Naive thymus-derived CD4-positive, alpha-beta T cell (primary cell): Measurements from ENCODE around the gene LMLN. TPM values are rescaled to one million over a fixed set of nuclear protein-coding genes. Genes with fewer than 3 reads are reported as not detected.

Experiments
- ATAC-seq: fragments of 150-1000 bp; cut with Tn5 transposase; 2 replicates; pipeline ENCODE4 v1.10.0; 2021; ENCODE audit warnings: mild to moderate bottlenecking, moderate library complexity
- CTCF ChIA-PET: fragments of 350-600 bp; sonication (Branson Sonifier 250); formaldehyde crosslinking; loops from one replicate; lab custom pipeline; 2021; ENCODE audit warnings: antibody characterized with exemption; lab: Charles Lee
- POLR2A ChIA-PET: fragments of 350-600 bp; sonication (Branson Sonifier 250); formaldehyde crosslinking; loops from one replicate; lab custom pipeline; 2021; ENCODE audit warnings: antibody characterized with exemption, inconsistent platforms; lab: Charles Lee
- DNase-seq, 9 donors: peaks; one replicate each; pipeline versions ENCODE4 v3.0.0 to v3.0.0-alpha.2; 2020 to 2022; ENCODE audit warnings: mixed read lengths in 1 of 9
- H3K27ac ChIP-seq: one replicate; pipeline ENCODE4 v1.7.0; 2013; ENCODE audit warnings: mild to moderate bottlenecking, low read depth, low read length, moderate library complexity
- H3K27me3 ChIP-seq, 2 donors: one replicate each; pipeline ENCODE4 v1.7.0; 2013; ENCODE audit warnings: low read length in 2 of 2, mild to moderate bottlenecking in 2 of 2, moderate library complexity in 2 of 2; ENCODE audit not compliant: control insufficient read depth in 2 of 2, insufficient read depth in 2 of 2
- H3K36me3 ChIP-seq, 3 experiments: 1 replicate in 2 of 3; 2 replicates in 1 of 3; pipeline ENCODE4 v1.7.0; 2013; ENCODE audit warnings: low read length in 3 of 3, mild to moderate bottlenecking in 3 of 3, moderate library complexity in 1 of 3; ENCODE audit not compliant: insufficient read depth in 3 of 3, control insufficient read depth in 2 of 3
- H3K4me1 ChIP-seq, 2 donors: one replicate each; pipeline ENCODE4 v1.7.0; 2013; ENCODE audit warnings: low read length in 2 of 2, mild to moderate bottlenecking in 2 of 2, moderate library complexity in 1 of 2; ENCODE audit not compliant: control insufficient read depth in 2 of 2, insufficient read depth in 2 of 2
- H3K4me3 ChIP-seq: 2 replicates; pipeline ENCODE4 v1.7.0; 2013; ENCODE audit warnings: mild to moderate bottlenecking, low read length
- H3K9me3 ChIP-seq, 3 experiments: 1 replicate in 2 of 3; 2 replicates in 1 of 3; pipeline ENCODE4 v1.7.0; 2013; ENCODE audit warnings: low read length in 3 of 3; ENCODE audit not compliant: control insufficient read depth in 2 of 3
- H3K27ac Mint-ChIP-seq, 9 donors: one replicate each; pipeline ENCODE4 v1.8.0; 2020 to 2022; ENCODE audit warnings: mixed read lengths in 9 of 9, mild to moderate bottlenecking in 8 of 9, moderate library complexity in 5 of 9, inconsistent platforms in 2 of 9
- H3K27me3 Mint-ChIP-seq, 5 donors: one replicate each; pipeline ENCODE4 v1.8.0; 2021 to 2022; ENCODE audit warnings: mixed read lengths in 5 of 5, mild to moderate bottlenecking in 1 of 5
- H3K36me3 Mint-ChIP-seq, 5 donors: one replicate each; pipeline ENCODE4 v1.8.0; 2020 to 2022; ENCODE audit warnings: mixed read lengths in 5 of 5, mild to moderate bottlenecking in 3 of 5, inconsistent platforms in 1 of 5
- H3K4me1 Mint-ChIP-seq, 7 donors: one replicate each; pipeline ENCODE4 v1.8.0; 2020 to 2022; ENCODE audit warnings: mixed read lengths in 7 of 7, mild to moderate bottlenecking in 3 of 7, inconsistent platforms in 1 of 7
- H3K4me3 Mint-ChIP-seq, 10 donors: one replicate each; pipeline ENCODE4 v1.8.0; 2020 to 2022; ENCODE audit warnings: mild to moderate bottlenecking in 10 of 10, mixed read lengths in 10 of 10, moderate library complexity in 6 of 10, inconsistent platforms in 2 of 10
- H3K9me3 Mint-ChIP-seq, 11 donors: one replicate each; pipeline ENCODE4 v1.8.0; 2020 to 2022; ENCODE audit warnings: mixed read lengths in 11 of 11, mild to moderate bottlenecking in 4 of 11, inconsistent platforms in 1 of 11, moderate library complexity in 1 of 11
- intact Hi-C, 2 donors: fragments of 100-400 bp; cut with micrococcal nuclease; formaldehyde crosslinking; loops; one replicate each; pipeline ENCODE4 v1.15.1; 2023
- polyA plus RNA-seq, 2 donors: library from polyadenylated mRNA; unstranded; fragments of 300-500 nt; fragmentation: Illumina TruSeq; gene quantifications; one replicate each; pipeline ENCODE4 v1.2.3, GENCODE V29; 2021
- total RNA-seq, 6 experiments: library from RNA in 5 of 6; stranded (reverse) in 5 of 6; gene quantifications; 1 replicate in 5 of 6; 2 replicates in 1 of 6; pipeline ENCODE4 v1.2.3 and lab custom pipeline; 2021 to 2026

LMLN gene
- total and polyA plus RNA-seq, 7 experiments from 2014 or later, result 1.5 to 10.9 (median 4.6) TPM

DNA sequence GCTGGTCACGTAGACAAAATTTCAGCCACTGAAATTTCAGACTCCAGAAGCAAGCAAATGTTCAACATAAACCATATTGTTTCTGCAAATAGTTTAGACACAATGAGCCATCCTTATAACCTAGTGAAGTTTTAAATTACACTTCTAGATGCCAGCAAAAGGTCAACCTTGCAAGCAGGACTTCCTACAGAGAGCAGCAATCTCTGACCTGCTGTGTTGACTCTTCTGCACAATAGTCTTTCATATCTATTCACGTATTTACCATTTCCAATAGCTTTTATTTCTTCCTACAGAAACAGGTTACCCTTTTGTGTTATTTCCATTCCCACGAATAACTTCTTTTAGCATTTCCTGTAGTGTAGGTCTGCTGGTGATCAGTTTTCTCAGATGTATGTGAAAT is 10.6 kb downstream of the LMLN start:
- ChIA-PET CTCF (no interaction called here), POLR2A (no interaction called here)
- intact Hi-C loops, result no loop called here
- Mint-ChIP-seq H3K4me1 (peaks cover 0 to 3% (median 0%) of the 10 kb centered on the region in 7 donors), H3K36me3 (peaks cover 8 to 29% (median 21%) of the 10 kb centered on the region in 5 donors), H3K9me3 (peaks cover 0 to 33% (median 13%) of the 10 kb centered on the region in 11 donors), H3K27ac (no peak overlapping the region), H3K4me3 (no peak overlapping the region), H3K27me3 (peaks cover 0 to 2% (median 0%) of the 10 kb centered on the region in 5 donors)
- no peak overlapping the region for H3K4me3 ChIP-seq
- DNase-seq (no peak), ATAC-seq (no peak)
- H3K27ac ChIP-seq, result no peak overlapping the region
- H3K4me1 ChIP-seq, result no peaks in the 10 kb centered on the region
- H3K9me3 ChIP-seq, result peaks cover 0 to 4% (median 0%) of the 10 kb centered on the region in 3 experiments
- no peaks in the 10 kb centered on the region for H3K36me3 ChIP-seq
- H3K27me3 ChIP-seq, result no peaks in the 10 kb centered on the region

DNA sequence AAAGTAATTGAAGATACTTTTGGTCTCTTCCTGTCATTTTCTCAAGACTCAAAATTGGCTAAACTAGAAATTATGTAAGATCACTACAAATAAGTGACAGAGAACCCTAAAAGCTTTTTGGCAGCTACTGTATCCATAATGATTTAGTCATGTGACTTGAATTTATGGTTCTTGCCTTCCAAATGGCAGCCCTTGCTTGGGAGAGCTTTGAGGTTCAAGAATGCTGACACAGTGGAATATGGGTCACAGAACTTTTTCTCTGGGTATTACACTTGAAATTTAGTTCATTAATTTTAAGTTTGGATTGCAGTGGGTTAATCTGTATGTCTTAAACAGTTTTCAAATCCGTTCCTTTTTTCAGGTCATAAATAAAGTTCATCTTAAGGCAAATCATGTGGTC is 14.0 kb downstream of the LMLN start:
- no peaks in the 10 kb centered on the region for H3K4me1 ChIP-seq
- intact Hi-C loops, result no loop called here
- H3K27me3 Mint-ChIP-seq, result no peaks in the 10 kb centered on the region
- H3K4me3 ChIP-seq, result no peak overlapping the region
- DNase-seq, result no peak
- peaks cover 0 to 40% (median 22%) of the 10 kb centered on the region in 5 donors for H3K36me3 Mint-ChIP-seq
- H3K36me3 ChIP-seq, result peaks cover 0 to 6% (median 0%) of the 10 kb centered on the region in 3 experiments
- H3K4me3 Mint-ChIP-seq, result no peak overlapping the region
- no peak for ATAC-seq
- no peaks in the 10 kb centered on the region for H3K27me3 ChIP-seq
- peaks cover 0 to 12% (median 5%) of the 10 kb centered on the region in 11 donors for H3K9me3 Mint-ChIP-seq
- ChIA-PET POLR2A (interaction anchor here (0.7 kb wide), 1 partner anchor 23 kb away, joined by 3 read pairs; no protein-coding TSS in a partner anchor), CTCF (no interaction called here)
- H3K9me3 ChIP-seq, result no peaks in the 10 kb centered on the region
- no peak overlapping the region for H3K27ac Mint-ChIP-seq
- H3K4me1 Mint-ChIP-seq, result peaks cover 0 to 3% (median 0%) of the 10 kb centered on the region in 7 donors
- H3K27ac ChIP-seq, result no peak overlapping the region

- peaks cover 0 to 6% (median 0%) of the 10 kb centered on the region in 3 experiments for H3K36me3 ChIP-seq
- H3K27me3 Mint-ChIP-seq, result no peaks in the 10 kb centered on the region
- CTCF ChIA-PET, result no interaction called here
- no peak for ATAC-seq
- H3K36me3 Mint-ChIP-seq, result peaks cover 0 to 44% (median 27%) of the 10 kb centered on the region in 5 donors
- no peaks in the 10 kb centered on the region for H3K9me3 ChIP-seq
- H3K27me3 ChIP-seq, result no peaks in the 10 kb centered on the region
- no peak for DNase-seq
- peaks cover 0 to 3% (median 0%) of the 10 kb centered on the region in 7 donors for H3K4me1 Mint-ChIP-seq
- H3K27ac Mint-ChIP-seq, result no peak overlapping the region
- intact Hi-C loops, result no loop called here
- no peaks in the 10 kb centered on the region for H3K4me1 ChIP-seq
- POLR2A ChIA-PET, result no interaction called here
- H3K9me3 Mint-ChIP-seq, result peaks cover 0 to 12% (median 5%) of the 10 kb centered on the region in 11 donors
- H3K4me3 Mint-ChIP-seq, result no peak overlapping the region
- H3K4me3 ChIP-seq, result no peak overlapping the region
- no peak overlapping the region for H3K27ac ChIP-seq
Observed at GRCh38 chr3:197975311-197975710, 15.3 kb downstream of the LMLN start.

DNA sequence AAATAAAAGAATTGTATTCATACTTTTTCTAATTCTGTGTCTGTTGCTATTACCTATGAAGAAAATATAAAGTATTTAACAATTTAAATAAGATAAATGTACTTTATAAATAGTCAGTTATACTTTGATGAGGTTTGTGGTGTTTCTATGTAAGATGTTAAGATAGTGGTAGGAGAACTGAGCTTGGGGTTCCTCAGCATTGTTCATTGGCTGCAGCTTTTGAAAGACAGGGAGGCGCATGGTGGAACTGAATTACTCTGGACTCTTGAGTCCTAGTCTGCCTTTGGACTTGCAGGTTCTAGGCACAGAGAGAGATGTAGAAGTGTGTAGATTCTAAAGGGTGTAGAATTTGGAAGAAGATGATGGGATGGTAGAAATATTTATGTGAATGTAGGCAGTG is 23.1 kb downstream of the LMLN start:
- CTCF ChIA-PET, result no interaction called here
- peak overlapping the region in 3 of 9 donors; percentile 25 to 72 (median 65) for H3K27ac Mint-ChIP-seq

DNA sequence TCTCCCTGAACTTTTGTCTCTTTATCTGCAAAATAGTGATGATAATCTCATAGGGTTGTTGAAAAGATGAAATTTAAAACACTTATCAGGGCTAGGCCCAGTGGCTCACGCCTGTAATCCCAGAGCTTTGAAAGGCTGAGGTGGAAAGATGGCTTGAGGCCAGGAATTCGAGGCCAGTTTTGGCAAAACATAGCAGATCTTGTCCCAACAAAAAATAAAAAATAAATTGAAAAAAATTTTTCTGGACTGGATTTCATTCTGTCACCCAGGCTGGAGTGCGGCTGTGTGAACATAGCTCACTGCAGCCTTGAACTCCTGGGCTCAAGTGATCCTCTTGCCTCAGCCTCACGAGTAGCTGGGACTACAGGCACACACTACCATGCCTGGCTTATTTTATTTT is 29.6 kb downstream of the LMLN start:
- H3K4me1 Mint-ChIP-seq, result no peaks in the 10 kb centered on the region

More for the DNA sequence above, 23.1 kb downstream of the LMLN start:
- Histone ChIP-seq H3K4me1 (no peaks in the 10 kb centered on the region), H3K27ac (no peak overlapping the region), H3K9me3 (no peaks in the 10 kb centered on the region), H3K4me3 (no peak overlapping the region), H3K27me3 (no peaks in the 10 kb centered on the region), H3K36me3 (no peaks in the 10 kb centered on the region)
- Mint-ChIP-seq H3K9me3 (no peaks in the 10 kb centered on the region), H3K27me3 (no peaks in the 10 kb centered on the region), H3K36me3 (peaks cover 0 to 29% (median 11%) of the 10 kb centered on the region in 5 donors), H3K4me3 (peak overlapping the region in 1 of 10 donors; percentile 56), H3K4me1 (peaks cover 5 to 30% (median 19%) of the 10 kb centered on the region in 7 donors)
- intact Hi-C loops, result no loop called here
- no peak for DNase-seq
- ATAC-seq, result no peak
- POLR2A ChIA-PET, result no interaction called here

GRCh38 chr3:197994736-197995135 is 34.7 kb downstream of the LMLN start:
- Histone ChIP-seq H3K27me3 (no peaks in the 10 kb centered on the region), H3K9me3 (no peaks in the 10 kb centered on the region), H3K4me1 (no peaks in the 10 kb centered on the region), H3K4me3 (no peak overlapping the region), H3K36me3 (peaks cover 0 to 15% (median 0%) of the 10 kb centered on the region in 3 experiments), H3K27ac (no peak overlapping the region)
- Mint-ChIP-seq H3K27ac (no peak overlapping the region), H3K36me3 (peaks cover 0 to 64% (median 22%) of the 10 kb centered on the region in 5 donors), H3K4me3 (no peak overlapping the region), H3K9me3 (no peaks in the 10 kb centered on the region), H3K27me3 (no peaks in the 10 kb centered on the region), H3K4me1 (no peaks in the 10 kb centered on the region)
- ATAC-seq (no peak), DNase-seq (no peak)
- ChIA-PET POLR2A (no interaction called here), CTCF (no interaction called here)
- intact Hi-C loops, result no loop called here

More for the DNA sequence above, 29.6 kb downstream of the LMLN start:
- POLR2A ChIA-PET, result interaction anchor here (0.6 kb wide), 1 partner anchor 28 kb away, joined by 3 read pairs; no protein-coding TSS in a partner anchor
- DNase-seq (no peak), ATAC-seq (no peak)
- CTCF ChIA-PET, result interaction anchor here (0.9 kb wide), 1 partner anchor 9 kb away, joined by 3 read pairs; no protein-coding TSS in a partner anchor
- Histone ChIP-seq H3K4me3 (no peak overlapping the region), H3K27ac (no peak overlapping the region), H3K9me3 (no peaks in the 10 kb centered on the region), H3K4me1 (no peaks in the 10 kb centered on the region), H3K36me3 (peaks cover 0 to 9% (median 0%) of the 10 kb centered on the region in 3 experiments), H3K27me3 (no peaks in the 10 kb centered on the region)
- H3K27ac Mint-ChIP-seq, result no peak overlapping the region
- no peak overlapping the region for H3K4me3 Mint-ChIP-seq
- H3K27me3 Mint-ChIP-seq, result no peaks in the 10 kb centered on the region
- H3K9me3 Mint-ChIP-seq, result no peaks in the 10 kb centered on the region
- H3K36me3 Mint-ChIP-seq, result peaks cover 0 to 59% (median 37%) of the 10 kb centered on the region in 5 donors
- intact Hi-C loops, result no loop called here

DNA sequence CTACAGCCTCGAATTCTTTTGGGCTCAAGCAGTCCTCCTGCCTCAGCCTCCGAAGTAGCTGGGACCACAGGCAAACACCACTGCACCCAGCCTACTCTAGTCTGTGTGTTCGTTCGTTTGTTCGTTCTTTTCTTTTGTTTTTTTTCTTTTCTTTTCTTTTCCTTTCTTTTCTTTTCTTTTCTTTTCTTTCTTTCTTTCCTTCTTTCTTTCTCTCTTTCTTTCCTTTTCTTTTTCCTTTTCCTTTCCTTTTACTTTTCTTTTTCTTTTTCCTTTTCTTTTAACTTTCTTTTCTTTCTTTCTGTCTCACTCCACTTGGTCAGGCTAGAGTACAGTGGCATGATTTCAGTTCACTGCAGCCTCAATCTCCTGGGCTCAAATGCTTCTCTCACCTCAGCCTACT is 36.8 kb downstream of the LMLN start:
- H3K4me3 Mint-ChIP-seq, result no peak overlapping the region
- Histone ChIP-seq H3K27ac (no peak overlapping the region), H3K27me3 (no peaks in the 10 kb centered on the region), H3K4me3 (no peak overlapping the region), H3K9me3 (no peaks in the 10 kb centered on the region), H3K4me1 (no peaks in the 10 kb centered on the region), H3K36me3 (peaks cover 0 to 5% (median 0%) of the 10 kb centered on the region in 3 experiments)
- H3K27ac Mint-ChIP-seq, result peak overlapping the region in 2 of 9 donors; percentile 42 to 67
- DNase-seq (no peak), ATAC-seq (no peak)
- CTCF ChIA-PET, result no interaction called here
- intact Hi-C loops, result no loop called here
- H3K9me3 Mint-ChIP-seq, result no peaks in the 10 kb centered on the region
- H3K36me3 Mint-ChIP-seq, result peaks cover 0 to 59% (median 24%) of the 10 kb centered on the region in 5 donors
- POLR2A ChIA-PET, result no interaction called here
- H3K4me1 Mint-ChIP-seq, result no peaks in the 10 kb centered on the region
- no peaks in the 10 kb centered on the region for H3K27me3 Mint-ChIP-seq
